NCI-H524 (cell line): ENCODE data around the gene LYL1.

Experiments
- DNase-seq, 2 experiments: peaks; one replicate each; lab custom pipeline; 2025; lab: John Stamatoyannopoulos, UW

Gene LYL1

DNA sequence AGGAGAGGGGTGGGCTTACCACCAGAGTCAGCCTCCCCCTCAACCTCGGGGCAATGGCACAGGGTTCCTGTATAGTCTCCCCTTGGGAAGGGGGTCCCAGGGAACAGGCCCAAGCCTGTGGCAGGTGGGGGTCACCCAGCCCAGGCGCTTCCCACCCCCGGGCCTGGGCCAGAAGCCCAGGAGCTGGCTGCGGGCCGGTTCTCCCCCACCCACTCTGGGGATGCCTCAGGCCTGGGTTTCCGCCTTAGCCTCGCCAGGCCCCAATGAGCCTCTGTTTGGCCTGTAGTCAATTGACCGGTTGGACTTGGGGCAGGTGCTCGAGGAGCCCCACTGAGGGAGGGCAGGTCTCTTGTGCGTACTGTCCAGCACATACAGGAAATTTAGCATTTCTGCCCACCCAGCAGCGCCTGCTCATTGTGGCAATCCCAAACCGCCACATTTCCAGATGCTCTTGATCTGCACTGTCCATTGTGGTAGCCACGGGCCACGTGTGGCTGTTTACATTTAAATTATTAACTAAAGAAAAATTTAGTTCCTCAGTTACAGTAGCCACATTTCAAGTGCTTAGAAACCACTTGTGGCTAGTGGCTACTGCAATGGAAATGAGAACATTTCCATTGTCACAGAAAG is 9.9 kb downstream of the LYL1 start:
- no peak for DNase-seq

DNA sequence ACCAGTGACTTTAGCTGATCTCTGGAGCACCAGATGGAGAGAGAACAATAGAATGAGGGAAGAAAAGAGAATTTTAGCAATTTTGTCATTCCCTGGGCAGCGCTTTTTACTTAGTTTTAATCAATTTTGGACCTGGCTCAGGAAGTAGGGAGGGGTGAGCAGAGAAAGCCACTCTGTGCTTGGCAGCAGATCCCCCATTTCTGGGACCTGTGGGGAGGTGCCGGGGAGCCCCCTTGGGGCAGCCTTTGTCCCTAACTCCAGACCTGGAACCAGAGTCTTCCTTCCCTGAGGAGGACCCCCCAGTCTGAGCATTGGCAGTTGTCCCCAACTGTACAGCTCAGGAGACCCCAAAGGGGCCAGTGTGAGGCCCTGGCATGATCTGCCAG is 10.5 kb downstream of the LYL1 start:
- no peak for DNase-seq

DNA sequence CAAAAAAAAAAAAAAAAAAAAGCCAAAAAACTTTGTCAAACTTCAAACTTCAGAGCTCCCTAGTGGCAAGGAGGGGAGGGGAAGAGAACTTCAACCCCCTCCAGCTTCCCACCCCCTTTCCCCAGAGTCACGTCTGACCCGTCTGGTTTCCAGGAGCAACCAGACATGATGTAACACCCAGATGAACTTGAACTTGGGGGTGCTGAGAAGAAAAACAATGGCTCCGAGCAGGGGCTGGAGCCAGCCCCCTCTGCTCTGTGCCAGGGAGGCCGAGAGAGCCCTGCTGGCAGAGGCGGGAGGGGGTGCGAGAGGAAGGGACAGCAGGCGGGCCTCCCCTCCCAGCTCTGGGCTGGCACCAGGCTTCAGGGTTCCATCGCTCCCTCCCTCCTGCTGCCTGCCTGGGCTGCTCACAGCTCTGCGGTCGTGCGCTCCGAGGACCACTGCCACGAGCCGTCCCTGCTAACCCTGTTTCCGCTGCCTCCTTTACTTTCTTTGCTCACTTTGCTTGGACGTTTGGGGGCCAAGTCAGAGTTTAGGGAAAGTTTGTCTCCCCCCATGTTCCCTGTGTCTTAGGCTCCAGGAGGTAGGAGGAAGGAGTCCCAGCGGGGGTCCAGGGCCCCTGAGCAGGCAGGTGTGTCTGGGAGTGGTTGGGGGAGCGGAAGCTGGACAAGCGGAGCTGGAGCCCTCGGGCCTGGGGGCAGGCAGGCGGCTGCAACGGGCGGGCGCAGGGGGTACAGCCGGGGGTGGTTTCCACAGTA is 11.1 kb downstream of the LYL1 start:
- no peak for DNase-seq

DNA sequence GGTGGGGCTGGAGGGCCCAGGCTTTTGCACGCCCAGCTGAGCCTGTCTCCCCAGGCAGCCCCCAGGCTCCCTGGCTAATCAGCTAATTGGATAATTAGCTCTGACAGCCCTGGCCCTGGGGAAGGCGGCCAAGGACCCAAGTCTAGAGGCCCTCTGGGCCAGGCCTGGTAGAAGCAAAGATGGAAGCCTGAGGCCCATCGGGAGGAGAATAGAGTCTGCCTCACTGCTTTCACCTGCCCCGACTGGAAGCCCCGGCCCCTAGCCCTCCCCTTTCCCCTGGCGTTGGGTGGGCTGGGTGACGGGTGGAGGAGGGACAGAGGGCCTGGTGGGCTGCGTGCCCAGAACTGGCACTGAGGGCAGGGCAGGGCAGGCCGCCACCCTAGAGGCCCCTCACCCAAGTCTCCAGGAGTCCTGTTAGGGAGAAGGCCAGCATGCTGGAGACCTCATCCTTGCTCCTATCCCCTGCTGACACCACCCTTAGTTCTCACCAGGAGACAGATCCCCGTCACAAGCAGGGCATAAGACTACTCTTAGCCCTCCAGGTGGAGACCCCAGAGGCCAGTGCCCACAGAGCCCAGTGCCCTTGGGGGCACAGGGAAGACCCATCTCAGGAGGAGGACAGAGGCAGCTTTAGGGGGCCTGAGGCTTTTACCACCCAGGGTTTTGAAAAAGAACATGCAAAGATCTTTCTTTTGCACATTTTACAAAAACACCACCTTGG is 12.0 kb downstream of the LYL1 start:
- DNase-seq: no peak

DNA sequence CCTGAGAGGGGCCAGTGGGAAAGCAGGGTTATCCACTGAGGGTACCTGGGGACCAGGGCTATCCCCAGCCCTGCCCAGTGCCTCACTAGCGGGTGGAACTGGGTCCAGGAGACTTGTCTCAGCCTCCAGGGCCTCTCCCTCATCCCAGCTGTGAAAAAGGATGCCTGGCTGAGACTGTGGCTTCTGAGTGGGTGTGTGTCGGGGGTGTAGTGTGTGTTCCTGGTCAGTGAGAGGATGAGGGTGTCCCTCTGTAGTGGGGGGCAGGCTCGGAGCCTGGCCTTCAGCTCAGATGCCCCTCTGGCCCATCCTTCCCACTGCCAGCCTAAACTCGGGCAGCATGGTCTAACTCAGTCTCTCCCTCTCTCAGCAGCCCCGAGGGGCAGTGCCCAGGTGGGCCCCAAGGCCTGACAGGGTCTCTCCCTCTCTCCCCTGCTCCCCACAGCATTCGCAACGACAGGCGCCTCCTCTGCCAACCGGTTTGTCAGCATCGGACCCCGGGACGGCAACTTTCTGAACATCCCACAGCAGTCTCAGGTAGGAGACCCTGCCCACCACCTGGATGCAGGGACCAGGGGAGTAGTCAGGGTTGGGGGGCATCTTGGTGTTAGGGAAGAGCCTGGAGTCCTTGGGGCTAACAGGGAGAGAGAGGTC is 12.7 kb downstream of the LYL1 start:
- DNase-seq: no peak

DNA sequence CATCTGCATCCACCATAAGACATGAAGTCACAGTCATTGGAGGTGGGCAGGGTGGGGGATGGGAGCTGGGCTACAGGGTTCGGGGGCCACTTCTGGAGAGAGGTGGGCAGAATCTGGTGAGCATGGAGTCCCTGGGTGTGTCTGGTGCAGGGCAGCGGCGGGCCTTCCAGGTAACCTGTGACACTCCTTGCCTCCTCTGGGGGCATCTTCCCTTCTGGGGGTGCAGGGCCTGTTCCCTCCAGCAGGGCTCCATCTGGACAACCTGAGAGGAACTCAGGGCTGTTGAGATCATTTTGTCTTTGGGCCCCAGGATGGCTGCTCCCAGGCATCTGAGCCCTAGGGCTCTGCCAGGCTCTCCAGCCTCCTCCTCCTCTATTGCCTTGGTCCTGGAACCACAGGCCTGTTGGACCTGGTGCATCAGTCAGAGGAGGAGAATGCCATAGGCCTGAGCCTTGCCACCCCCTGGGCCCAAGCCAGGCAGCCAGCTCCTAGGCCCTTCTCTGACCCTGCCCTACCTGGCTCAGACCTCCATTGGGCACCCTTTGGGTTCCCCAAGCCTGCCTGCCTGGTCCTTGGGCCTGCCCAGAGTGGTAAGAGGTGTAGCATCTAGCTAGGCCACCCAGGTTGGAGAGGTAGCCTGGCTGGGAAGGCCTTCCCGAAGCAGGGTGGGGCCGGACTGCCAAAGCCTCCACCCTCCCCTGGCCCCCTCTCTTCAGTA is 13.4 kb downstream of the LYL1 start:
- peak; percentile 18 to 42 for DNase-seq

DNA sequence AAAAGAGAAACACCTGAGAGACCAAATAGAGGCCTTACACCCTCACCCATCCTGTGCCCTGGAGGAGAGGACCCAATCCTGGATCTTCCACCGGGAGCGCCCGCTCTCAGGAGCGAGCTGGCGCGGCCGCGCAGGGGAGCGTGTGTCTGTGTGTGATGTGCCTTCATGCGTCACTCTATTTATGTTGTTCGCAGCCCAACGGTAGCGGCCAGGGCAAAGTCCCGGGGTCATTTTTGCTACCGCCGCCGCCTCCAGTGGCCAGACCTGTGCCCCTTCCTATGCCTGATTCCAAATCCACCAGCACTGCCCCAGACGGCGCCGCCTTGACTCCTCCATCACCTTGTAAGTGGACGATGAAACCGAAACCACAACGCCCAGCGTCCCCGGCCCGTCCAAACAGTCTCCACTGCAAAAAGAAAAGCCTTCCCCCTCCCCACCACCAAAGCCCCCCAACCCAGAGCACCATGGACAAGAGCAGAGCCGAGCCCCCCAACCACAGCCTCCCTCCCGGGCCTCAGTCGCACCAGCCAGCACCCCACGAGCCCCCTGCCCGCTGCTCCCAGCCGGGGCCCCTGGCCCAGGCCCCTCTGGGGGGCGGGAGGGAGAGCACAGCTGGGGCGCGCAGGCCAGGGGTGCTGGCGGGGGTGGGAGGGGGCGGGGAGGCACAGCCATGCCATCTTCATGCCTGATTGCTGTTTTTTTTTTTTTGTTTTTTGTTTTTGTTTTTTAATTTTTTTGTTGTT is 14.7 kb downstream of the LYL1 start:
- no peak for DNase-seq

DNA sequence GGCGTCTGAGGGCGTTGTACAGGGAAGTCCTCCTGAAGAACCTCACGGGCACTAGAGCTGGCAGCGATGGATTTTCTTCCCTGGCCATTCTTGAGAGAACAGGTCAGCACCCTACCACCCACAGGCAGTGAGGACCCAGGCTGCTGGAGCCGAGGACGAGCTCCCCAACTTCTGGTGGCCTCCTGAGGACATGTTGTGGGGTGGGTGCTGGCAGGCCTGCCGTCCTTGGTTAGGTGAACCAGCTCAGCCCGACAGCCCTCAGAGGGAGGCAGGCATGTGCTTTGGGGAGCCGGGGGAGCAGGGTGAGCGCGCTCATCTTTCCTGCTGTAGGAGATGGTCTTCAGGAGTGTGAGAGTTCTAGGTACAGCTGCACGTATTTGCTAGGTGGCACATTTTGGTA is 15.4 kb downstream of the LYL1 start:
- DNase-seq: no peak

DNA sequence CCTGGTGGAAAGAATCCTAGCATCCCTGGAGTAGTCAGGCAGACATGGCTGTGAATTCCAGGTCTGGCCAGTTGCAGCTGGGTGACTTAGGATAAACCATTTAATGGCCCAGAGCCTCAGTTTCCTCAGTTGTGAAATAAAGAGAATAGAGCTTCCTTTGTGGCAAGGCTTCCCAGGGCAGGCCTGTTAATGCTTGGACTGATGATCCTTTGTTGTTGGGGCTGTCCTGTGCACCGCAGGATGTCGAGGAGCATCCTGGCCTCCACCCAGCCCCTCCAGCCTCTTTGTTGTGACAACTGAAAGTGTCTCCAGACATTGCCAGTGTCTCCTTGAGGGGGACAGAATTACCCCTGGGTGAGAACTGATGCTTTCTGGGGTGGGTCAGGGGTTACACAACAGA is 16.3 kb downstream of the LYL1 start:
- DNase-seq: no peak

DNA sequence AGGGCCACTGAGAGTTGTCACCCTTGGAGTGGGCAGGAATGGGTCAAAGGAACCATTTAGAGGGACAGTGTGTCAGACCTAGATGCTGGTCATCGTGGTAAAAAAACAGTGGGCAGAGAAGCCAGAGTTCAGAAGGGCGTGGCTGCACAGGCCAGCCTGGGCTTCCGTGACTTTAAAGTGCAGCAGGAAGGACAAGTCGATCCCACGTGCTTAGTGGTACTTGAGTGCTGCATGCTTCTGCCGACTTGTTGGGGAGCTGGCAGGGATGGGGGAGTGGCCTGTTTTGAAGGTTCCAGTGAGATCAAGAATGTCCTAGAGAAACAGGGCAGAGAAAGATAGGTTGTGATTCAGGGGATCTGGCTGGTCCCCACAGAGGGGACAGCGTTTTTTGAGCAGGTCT is 17.0 kb downstream of the LYL1 start:
- peak in 1 of 2 experiments; percentile 28 for DNase-seq

DNA sequence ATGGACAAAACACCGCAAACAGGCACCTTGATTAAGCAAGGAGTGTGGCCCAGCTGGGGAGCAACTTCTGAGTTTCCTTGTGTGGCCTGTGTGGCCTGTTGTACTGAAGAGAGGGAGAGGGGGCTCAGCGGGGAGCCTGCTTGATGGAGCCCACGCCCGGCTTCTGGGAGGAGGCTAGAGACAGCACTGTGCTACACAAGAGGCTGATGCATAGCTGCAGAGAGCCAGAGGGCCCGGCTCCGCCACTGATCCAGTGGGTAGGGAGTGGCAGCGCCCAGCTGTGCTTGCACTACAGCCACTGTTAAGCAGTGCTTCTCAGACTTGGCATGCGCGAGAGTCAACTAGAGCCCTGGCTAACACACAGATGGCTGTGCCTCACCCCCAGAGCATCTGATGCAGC is 19.0 kb downstream of the LYL1 start:
- DNase-seq: peak in 1 of 2 experiments; percentile 19

DNA sequence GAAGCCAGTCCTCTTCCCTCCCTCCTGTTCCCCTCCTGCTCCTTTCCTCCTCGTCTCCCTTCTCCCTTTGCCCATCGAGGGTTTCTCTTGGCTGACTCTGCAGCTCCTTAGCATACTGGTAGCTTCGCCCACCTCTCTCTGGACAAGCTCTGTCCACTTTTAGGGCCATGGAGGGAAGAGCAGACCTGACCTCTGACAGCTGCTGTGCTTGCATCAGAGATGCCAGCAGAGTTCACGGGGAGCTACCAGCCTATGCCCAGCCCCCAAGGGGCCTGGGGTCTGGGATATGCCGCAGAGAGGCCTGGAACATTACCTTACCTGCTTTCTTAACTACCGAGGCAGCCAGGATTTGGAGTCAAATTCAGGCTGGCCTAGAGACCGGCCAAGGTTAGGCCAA is 19.7 kb downstream of the LYL1 start:
- no peak for DNase-seq

DNA sequence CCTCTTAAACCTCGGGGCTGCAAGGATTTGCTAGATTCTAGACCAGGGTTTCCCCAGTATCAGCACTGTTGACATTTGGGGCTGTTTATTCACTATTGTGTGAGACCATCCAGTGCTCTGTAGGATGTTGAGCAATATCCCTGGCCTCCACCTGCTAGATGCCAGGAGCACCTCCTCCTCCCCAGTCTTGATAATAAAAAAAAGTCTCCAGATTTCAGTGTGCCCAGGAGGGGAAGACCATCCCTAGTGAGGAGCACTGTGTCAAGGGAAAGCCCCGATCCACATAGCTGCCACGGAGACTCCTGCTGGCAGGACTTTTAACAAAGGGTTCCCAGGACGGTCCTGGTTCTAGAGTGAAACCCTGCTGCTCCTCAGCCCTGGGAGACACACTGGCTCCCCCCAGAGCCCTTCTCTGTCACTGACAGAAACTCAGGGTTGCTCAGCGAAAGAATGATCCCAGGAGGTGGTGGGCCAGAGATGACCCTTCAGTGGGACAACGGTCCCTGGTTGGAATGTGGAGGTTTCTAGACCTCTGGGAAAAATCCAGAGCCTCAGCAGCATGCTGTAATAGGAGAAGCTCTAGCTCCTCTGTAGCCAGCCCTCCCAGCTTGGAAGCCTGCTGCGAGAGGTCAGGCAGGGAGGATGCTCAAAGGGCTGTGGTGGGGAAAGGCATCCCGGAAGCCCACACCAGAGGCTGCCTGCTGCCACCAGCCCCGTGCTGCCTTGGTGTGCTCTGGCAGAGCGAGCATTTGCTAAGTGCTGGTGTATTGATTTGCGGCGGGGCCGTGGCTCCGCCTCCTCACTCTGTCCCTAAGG is 20.3 kb downstream of the LYL1 start:
- peak; percentile 36 to 60 for DNase-seq

DNA sequence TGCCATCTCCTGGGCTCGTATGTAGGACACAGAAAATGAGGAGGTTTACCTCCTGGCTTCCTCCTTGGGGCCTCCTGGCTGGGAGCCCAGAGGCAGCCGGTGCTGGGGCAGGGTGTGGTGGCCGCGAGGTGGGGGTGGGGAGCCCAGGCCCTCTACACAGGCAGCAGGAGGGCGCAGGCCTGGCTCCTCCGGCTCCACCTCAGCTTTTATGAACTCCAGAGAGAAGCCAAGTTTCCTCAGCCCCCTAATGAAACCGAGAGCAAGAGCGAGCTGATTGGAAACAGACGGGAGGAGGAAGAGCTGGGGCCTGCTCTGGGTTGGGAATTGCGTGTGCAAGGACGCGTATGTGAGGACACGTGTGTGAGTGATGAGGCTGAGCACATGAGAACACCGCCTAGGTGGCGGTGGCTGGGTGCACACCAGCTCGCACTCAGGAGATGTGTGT is 23.1 kb downstream of the LYL1 start:
- peak in 1 of 2 experiments; percentile 36 for DNase-seq

DNA sequence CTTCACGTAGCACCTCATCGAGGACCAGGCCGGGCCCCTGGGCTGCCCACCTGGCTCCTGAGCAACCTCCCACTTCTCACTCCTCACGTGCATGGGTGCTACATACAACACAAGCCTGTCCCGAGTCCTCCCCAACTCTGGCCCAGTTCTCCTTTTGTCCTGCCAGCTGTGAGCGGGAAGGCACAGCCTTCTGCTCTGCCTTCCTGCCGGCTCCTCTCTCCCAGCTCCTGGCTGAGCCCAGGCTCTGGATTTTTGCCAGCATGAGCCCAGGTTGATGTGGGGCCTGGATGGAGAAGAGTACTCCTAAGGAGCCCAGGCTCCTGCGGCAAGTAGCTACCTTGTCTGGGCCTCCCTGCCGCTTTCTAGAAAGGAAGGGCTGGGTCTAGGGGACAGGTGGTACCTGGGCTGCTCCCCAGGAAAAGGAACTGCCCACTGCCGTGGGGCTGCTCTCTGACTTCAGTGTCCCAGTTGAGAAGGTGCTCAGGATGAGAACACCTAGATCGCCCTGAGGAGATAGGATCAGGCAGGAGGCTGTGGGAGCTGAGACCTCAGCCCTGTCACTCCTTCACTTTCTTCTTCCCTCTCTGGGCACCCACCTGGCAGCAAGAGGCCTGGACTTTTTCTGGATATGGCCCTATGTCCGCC is 23.6 kb downstream of the LYL1 start:
- DNase-seq: peak in 1 of 2 experiments; percentile 43

DNA sequence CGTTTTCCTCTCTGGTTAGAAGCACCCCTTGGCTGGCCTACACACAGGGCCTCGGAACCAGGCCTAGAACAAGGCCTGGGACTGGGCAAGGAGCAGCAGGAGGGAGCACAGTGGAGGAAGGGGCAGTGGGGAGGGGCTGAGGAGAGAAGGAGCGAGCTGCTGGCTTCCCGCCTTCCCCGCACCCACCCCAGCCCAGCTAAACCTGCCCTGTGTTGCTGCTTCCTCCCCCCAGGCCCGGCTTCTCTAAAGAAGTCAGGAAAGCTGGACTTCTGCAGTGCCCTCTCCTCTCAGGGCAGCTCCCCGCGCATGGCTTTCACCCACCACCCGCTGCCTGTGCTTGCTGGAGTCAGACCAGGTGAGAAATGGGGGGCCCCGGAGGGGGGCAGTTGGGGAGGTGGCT is 24.3 kb downstream of the LYL1 start:
- DNase-seq: no peak

DNA sequence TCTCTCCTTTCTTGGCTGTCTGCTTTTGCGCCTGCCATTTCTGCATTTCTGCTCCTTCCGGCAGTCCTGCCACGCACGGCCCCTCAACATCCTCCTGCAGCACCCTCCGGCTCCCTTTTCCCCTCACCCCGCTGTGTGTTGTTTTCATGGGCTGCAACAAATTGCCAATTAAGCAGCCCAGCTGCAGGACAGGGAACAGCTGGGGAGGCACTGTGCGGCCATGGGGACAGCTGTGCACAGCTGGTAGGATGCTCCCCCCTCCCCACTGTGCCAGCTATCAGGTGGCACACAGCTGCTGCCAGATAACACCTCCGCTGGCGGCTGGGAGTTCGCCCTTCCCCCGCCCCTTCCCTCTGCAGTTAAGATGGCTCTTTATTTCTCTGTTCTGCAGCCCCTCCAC is 25.4 kb downstream of the LYL1 start:
- peak in 1 of 2 experiments; percentile 45 for DNase-seq

DNA sequence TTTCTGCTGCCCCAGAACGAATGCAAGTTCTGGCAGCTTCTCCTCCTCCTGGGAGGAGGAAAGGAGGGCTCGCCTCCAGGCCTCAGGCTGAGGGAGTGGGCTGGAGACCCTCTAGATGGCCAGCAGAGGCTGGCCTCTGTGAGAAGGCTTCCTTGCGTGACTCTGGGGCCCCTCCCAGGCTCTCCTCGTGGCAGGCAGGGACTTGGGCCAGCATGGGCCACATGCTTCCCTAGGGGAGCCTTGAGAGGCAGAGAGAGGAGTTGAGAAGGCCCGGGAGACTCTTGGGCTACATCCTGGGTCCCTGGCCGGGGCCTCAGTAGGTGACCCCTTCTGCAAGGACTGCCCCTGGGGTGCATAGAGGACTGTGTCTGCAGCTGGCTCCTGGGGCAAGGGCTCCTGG is 25.9 kb downstream of the LYL1 start:
- DNase-seq: no peak

DNA sequence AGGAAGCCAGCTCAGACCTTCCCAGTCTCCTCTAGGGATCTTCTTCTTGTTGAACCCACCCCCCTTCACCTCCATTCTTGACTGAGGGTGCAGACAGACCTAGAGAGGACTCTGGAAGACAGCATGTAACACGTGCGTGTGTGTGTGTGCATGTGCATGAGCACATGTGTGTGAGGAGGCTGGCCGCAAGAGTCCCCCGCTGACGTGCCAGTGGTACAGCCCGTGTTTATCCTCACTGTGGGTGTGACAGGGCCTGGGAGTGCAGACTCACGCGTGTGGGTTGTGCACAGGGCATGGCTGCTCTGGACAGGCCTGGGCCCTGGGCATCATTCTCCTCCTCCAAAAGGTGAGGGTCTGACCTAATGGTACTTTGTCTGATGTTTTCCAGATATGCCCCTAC is 26.3 kb downstream of the LYL1 start:
- no peak for DNase-seq

DNA sequence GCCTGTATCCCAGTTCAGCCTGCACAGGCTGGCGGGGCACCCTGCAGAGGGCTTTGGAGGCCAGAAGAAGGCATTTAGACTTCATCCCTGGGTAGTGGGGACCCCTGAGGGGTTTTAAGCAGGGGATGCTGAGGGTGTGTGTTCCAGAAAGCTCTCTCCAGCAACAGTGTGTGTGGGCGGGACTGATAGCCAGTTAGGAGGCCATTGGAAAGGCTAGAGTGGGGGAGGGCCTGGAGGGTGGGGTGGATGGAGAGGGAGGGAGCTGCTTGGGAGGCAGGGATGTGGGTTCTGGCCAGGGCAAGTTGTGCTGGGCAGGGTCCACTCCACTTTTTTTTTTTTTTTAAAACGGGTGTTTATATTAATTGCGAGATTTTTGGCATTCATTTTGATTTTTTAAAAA is 28.3 kb downstream of the LYL1 start:
- no peak for DNase-seq
